Fibroblast of skin of right biceps (primary cell): Measurements from ENCODE around the gene MLST8.
A peak's percentile ranks its signal among the peaks of the same experiment; 100 is the strongest.

Experiments
- DNase-seq: peaks from one replicate; pipeline ENCODE4 v3.0.0-alpha.2; 2013

MLST8 gene

DNA sequence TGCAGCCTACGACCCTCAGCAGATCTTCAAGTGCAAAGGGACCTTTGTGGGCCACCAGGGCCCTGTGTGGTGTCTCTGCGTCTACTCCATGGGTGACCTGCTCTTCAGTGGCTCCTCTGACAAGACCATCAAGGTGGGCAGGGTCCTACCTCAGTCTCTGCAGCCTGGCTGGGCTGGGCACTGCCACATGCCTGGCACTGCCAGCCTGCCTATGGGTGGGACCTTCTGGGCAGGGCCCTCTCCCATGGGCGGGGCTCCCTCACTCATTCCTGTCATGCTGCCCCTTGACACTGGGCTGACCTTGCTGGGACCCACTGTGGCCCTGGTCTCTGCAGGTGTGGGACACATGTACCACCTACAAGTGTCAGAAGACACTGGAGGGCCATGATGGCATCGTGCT is 31.3 kb upstream of the MLST8 start:
- no peak for DNase-seq

DNA sequence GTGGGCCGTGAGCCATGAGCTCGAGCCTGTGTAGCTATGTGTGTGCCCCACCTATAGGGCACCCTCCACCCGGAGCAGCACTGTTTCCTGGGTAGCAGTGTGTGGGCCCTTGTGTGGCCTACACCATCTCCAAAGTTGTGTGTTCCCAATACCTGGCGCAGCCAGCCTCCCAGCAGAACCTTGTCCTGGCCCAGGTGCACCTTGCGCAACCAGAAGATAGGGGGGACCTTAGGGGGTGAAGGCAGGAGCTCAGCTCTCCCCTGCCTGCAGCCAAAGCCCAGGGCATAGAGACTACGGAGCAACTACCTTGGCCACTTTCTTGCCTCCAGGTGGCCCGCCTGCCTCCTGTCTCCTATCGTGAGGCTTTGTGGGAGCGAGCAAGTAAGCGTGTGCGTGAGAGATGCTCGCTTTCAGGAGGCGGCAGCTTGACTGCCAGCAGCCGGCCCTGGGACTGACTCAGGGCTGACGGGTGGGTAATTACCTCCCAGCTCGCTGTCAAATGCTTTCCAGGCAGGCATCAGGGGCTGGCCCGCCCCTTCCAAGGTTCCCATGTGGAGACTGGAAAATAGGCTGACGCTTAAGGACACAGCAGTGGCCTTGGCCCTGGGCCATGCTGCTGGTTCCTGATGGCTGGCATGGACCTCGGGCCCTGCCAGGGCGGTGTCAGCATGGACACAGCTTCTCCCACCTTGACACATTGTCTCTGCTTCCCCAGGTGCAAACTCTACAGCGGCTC is 30.7 kb upstream of the MLST8 start:
- no peak for DNase-seq

DNA sequence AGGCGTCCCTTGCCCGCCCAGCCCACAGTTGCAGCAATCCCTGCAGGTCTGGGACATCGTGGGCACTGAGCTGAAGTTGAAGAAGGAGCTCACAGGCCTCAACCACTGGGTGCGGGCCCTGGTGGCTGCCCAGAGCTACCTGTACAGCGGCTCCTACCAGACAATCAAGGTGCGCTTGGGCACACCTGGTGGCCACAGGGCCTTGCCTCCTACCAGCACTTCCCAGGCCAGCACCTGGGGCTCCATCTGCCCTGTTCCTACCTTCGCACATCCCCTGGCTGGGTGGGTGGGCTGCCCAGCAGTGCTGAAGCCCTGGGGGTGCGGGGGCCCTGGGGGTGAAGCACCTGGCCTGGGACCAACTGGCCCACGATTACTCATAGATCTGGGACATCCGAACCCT is 29.8 kb upstream of the MLST8 start:
- DNase-seq, result no peak

DNA sequence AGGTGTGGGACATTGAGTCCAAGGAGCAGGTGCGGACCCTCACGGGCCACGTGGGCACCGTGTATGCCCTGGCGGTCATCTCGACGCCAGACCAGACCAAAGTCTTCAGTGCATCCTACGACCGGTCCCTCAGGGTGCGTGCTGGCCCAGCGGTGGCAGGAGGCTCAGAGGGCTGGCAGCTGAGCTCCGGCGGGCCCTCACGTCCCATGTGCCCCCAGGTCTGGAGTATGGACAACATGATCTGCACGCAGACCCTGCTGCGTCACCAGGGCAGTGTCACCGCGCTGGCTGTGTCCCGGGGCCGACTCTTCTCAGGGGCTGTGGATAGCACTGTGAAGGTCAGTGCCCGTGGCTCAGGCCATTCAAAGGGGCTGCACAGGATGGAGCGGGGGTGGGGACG is 29.2 kb upstream of the MLST8 start:
- DNase-seq, result no peak

DNA sequence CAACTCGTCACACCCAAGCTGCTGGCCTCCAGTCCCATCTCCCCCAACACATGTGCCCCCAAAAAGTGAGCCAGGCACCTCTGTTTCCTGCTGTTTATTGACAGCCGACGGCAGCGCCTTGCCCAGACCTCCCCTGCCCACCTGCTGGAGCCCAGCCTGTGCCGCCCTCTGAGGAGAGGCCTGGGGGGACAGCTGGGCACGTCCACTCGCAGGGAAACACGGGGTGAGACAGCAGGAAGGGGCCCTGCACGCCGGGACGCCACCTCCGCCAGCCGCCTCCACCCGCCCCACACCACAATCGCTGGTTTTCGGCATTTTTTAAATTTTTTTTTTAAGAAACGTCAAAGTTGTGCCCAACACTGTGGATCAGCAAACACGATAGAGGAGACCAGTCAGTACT is 28.2 kb upstream of the MLST8 start:
- DNase-seq, result no peak

DNA sequence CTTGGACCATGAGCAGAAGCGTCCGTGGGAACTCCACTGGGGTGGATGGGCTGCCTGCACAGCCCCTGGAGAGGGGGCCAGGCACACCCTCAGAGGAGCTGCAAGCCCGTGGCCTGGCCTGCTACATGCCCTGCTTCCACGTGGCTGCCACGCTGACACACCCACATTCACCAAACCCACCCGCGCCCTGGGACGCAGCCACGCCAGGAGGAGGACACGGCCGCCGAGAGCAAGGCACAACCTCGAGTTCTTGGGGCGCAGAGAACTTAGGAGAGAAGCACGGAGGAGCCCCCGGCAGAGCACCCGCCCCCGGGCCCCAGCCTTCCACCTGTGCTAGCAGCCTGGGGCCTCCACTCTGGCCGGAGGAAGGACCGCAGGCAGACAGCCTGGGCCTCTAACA is 27.7 kb upstream of the MLST8 start:
- no peak for DNase-seq

DNA sequence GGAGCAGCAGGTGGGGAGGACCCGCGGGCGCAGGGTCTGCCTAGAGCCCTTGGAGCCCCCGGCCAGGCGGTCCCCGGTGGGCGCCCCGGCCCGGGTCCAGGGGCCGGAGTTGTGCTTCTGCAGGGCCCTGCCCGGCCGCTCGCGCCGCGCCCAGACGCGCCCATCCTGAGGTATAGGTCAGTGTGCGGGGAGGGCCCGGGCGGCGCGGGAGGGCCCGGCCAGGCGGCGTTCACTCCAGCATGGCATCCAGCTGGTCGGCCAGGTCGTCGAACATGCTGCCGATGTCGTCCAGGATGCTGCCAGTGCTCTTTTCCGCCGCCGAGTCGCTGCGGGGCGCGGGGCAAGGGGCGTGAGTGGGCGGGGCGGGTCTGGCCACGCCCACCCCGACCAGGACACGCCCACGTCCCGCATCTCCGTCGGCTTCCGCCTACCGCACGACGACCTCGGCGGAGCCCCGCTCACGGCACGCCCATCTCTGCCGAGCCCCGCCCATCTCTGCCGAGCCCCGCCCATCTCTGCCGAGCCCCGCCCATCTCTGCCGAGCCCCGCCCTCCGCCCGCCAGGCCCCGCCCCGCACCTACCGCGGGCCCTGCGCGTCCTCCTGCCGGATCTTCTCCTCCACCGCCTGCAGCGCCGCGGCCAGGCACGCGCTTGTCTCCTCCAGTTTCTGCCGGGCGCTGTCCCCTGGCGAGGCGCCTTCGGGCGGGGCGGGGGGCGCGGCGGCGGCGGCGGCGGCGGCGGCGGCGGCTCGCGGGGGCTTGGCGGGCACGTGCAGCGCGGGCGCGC is 26.7 kb upstream of the MLST8 start:
- peak; percentile 58 for DNase-seq

DNA sequence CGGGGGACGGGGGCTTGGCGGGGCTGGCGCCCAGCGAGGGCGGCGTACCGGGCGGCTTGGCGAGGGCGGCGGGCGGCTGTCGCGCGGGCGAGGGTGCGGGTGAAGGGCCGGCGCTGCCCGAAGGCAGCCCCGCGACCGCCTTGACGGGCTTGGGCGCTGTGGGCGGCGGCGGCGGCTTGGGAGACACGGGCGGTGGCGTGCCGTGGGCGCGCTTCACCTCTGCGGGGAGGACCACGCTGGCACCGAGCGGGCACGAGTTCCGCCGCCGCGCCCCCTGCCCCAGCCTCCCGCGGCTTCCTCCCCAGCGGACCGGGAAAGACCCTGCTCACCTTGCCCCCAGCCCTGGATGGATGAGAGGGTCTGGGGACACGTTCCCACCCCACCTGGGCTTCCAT is 26.1 kb upstream of the MLST8 start:
- no peak for DNase-seq

DNA sequence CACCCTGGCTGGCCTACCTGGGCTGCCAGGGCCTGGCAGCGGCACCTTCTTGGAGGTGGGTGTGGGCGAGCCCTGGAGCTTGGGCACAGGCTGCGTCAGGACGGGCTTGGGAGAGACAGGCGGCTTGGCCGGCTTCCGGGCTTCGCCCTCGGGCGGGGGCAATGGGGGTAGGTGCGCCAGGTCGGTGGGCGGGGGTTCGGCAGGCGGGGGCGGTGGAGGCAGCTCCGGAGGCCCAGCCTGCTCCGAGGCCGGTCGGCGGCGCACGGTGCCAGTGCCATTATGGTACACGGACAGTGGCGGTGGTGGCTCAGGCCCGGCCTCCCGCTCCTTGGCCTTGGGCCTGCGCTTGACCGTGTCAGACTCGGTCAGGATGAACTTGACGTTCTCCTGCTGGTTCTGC is 25.7 kb upstream of the MLST8 start:
- DNase-seq, result no peak

DNA sequence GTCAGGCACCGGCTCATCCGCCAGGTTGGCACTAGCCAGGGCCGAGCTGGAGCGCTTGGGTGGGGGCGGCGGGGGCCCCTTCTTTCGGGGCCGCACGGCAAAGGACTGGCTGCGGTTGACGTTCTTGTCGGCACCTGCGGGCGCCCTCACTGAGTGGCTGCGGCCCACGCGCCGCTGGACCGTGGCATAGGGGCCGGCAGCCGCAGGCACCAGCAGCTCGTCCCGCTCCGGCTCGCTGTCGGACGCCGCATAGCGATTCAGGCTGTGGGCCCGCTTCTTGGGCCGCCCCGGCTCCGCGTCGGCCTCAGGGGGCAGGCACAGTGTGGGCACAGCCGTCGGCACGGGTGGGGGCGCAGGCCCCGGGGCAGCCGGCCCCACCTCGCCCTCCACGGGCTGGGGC is 24.8 kb upstream of the MLST8 start:
- no peak for DNase-seq

DNA sequence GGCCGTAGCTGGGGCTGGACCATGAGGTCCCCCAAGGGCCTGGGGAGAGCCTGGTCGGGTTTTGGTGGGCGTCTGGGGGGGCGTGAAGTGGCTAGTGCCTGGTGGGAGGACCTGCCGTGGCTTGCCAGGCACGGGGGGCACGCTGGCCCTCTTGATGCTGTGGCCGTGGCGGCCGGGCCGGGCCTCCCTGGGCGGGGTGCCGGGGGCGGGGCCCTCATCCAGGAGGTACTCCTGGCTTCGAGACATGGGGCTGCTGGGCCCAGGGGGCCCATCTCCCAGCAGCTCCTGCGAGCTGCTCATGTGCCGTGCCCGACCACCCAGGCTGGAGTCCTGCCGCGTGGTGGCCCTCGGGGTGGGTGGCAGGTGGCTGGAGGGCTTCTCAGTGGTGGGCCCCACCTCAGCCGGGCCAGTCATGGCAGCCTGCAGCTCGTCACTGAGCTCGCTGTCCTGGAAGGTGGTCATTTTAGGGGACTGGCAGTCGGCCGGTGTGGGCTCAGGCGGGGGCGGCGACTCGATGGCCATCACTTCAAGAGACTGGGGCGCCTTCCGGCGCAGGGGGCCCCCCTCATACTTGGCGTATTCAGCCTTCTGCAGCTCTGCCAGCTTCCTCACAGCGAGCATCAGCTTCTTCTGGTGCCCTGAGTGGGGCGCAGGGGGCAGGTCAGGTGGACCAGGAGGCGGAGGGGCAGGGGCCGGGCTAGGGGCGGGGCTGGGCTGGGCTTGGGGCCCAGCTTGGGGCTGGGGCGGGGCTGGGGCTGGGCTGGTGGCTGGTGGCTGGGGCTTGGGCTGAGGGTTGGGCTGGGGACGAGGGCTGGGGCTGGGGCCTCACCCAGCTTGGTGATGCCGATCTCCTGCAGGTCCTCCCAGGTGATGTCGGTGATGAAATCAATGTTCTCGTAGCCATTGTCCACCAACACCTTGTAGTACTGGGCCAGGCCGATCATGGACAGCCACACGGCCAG is 24.0 kb upstream of the MLST8 start:
- DNase-seq, result no peak

DNA sequence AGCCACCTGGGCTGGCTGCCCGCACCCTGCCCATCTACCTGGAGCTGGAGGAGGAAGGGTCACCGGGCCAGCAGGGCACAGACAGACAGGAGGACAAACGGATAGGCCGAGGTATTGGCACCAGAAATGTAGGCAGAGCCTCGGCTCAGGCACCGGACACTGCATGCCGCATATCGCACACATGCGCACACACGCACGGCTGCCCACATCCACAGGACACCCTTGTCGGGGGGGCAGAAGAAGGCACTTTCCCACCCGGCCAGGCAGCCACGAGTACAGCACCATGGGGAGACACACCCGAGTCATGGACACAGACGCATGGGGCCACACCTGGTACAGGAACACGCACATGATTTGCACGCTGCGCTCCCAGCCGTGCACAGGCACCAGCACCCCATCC is 23.3 kb upstream of the MLST8 start:
- no peak for DNase-seq

DNA sequence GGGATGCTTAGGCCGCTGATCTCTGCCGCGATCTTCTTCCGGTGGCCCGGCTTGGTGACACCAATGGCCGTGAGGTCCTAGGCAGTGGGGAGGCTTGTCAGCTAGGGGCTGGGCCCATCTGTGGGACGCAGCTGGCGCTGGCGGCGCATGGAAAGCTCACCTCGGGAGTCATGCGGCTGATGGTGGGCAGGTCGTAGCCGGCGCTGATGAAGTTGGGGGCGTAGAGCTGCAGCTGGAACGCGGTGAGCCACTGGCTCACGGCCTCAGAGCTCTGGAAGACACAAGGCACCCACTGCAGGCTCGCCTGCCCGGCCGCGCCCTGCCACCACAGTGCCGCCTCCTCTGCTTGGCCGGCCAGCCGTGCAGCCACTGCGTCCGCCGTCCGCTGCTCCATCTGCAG is 21.6 kb upstream of the MLST8 start:
- no peak for DNase-seq

DNA sequence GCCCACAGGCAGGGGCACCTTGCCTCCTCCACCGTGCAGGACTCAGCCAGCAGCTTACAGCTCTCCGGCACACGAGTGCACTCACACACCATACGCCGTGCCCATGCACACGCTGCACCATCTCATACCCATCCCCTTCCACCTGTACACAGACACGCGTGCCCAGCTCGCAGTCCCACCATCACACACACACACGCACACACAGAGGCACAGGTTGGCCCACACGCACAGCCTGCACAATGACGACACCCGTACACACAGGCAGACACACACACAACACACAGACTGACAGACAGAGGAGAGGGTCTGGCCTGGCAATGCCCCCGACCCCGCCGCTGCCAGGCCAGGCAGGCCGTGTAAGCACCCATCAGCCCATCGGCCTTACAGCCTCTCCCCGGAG is 20.9 kb upstream of the MLST8 start:
- no peak for DNase-seq

DNA sequence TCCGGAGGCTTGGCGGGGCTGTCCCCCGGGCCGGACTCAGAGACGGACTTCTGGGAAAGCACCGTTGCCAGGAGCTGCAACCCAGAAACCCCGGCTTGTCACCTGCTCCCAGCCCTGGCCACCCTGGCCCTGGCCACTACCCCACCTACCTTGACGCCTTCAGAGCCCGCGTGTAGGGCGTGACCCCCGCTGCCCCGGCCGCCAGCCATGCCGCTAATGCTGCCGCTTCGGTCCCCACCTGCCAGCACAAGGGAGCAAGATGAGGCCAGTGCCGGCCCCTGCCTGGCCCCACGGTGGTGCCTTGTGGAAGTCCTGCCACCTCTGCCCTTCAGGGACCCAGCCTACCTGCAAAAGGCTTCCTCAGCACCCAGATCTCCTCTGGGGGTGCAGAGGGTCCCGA is 20.3 kb upstream of the MLST8 start:
- no peak for DNase-seq

DNA sequence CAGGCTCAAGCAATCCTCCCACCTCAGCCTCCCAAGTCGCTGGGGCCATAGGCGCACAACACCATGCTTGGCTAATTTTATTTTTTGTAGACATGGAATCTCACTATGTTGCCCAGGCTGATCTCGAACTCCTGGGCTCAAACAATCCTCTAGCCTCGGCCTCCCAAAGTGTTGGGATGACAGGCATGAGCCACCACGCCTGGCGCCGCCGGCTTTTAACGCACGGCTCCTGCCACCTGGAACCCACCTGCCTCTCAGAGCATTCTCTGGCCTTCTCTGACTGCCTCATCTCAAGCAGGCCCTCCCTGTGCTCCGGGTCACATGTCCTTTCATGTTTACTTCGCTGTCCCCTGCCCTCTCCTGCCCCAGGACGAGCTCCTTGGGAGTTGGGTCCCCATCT is 19.2 kb upstream of the MLST8 start:
- DNase-seq, result no peak

DNA sequence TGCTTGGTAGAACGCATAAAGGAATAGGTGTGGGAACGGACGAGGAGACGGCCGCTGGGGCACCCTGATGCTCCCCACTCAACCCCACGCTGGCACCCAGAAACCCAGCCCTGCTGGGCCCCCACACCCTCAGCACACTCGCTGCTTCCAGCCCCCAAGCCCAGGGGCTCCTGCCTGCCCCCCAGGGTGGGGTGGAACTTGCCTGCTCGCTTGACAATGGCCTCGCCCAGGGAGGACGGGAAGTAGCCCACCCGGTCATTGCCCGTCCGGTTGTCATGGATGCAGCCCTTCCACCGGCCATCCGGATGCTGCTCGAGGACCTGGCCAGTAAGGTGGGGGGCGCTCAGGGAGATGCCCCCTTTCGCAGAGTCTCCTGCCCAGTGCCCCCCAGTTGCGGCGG is 18.7 kb upstream of the MLST8 start:
- DNase-seq, result no peak

DNA sequence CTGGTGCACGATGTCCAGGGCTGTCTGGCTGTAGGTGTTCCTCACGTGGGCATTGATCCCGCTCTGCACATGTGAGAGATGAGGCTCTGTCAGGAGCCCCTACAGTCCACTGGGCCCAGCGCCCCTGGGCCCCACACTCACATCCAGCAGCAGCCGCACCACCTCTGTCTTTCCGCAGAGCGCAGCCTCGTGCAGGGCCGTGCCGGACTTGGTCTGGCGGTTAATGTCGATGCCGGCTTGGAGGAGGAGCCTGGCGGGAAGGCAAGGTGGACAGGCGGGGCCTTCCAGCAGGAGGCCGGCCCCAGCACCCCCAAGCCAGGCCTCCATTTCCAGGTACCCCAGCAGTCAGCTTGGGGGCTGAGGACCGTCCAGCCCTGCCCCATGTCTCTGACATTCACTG is 18.0 kb upstream of the MLST8 start:
- no peak for DNase-seq

DNA sequence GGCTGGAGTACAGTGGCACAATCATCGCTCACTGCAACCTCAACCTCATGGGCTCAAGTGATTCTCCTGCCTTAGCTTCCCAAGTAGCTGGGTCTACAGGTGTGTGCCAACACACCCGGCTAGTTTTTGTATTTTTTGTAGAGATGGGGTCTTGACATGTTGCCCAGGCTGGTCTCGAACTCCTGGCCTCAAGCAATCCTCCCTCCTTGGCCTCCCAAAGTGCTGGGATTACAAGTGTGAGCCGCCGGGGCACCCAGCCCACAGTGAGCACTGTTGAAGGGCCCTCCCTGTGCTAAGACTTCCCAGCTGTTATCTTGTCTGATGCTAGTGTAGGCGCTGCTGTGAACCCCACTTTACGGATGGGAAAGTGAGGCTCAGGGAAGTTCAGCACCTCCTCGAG is 16.9 kb upstream of the MLST8 start:
- no peak for DNase-seq

DNA sequence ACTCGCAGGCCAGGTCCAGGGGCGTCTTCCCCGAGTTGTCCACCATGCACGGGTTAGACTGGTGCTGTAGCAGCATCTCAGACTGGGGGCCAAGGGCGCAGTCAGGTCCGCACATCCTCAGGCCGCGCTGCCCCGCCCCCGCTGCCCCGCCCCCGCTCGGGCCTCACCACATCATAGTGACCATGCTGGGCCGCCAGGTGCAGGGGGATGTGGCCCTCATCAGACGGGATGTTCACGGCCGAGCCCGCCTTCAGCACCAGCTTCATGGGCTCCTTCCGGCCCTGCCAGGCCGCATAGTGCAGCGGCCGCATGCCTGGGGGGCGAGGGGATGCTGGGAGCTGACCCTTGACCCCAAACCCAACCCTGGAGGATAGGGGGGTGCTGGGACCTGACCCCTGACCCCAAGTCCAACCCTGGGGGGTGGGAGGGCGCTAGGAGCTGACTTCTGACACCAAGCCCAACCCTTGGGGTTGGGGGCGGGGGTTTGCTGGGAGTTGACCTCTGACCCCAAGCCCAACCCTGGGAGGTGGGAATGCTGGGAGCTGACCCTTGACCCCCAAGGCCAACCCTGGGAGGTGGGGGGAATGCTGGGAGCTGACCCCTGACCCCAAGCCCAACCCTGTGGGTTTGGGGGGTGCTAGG is 15.9 kb upstream of the MLST8 start:
- DNase-seq, result no peak

DNA sequence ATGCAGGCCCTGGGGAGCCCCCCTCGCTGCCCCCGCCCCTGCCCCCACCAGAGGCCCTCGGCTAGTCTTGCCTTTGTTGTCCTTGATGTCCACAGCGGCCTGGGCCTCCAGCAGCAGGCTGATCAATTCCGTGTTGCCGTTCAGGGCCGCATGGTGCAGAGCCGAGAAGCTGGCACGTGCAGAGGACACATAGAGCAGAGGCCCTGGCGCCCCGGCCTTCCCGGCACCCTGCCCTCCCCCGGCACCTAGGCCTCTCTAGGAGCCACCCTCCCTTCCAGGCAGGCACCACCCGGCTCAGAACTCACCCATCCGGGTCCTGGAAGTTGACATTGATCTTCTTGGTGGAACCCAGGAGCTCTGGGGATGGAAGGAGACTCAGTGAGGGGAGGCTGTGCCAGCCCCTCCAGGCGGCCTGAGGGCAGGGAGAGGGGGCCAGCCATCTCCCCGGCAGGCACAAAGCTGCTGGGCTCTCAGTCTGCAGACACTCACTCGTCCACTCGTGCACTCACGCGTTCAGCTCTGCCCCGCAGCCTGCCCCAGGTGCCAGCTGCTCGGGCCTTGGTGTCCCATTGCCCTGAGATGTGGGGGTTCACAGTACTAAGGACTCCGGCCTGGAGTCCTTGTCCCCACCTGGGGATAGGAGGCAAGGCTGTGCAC is 15.1 kb upstream of the MLST8 start:
- no peak for DNase-seq

DNA sequence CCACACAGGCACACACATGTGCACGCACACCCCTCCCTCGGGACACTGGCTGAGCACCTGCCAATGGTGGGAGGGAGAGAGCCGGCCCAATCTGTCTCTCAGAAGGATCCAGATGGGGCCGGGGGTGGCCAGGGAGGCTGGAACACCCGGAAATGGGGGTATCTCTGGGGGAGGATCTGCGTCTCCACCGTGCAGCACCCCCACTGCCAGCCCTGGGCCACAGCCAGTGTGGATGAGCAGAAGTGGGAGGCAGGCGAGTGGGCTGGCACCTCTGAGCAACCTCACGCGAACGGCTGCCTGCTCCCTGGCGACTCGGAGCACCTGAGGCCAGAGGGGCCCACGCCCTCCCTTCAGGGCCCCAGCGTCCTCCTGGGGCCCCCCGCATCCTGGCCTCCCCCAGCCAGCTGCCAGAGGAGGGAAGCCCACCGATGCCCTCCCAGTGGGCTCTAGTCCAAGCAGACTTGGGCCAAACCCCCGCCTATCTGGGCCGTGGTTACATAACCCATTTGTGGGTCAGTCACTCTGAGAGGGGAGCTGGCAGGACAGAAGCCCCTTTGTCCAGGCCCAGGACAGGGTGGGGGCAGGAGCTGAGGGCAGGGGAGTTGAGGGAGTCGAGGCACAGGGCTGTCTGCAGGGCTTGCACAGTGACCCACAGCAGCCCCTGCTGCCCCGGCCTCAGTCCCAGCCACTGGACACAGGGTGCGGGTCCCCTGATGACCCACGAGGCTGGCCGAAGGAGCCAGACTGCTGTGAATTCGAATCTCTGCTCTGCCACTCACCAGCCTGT is 14.4 kb upstream of the MLST8 start:
- DNase-seq, result no peak
